ENCODE data around the gene SLC17A9. TPM values are rescaled to one million over a fixed set of nuclear protein-coding genes. Genes with fewer than 3 reads are reported as not detected.
A peak's percentile ranks its signal among the peaks of the same experiment; 100 is the strongest.

Gene SLC17A9
- total and polyA plus RNA-seq, 2 of the 8 experiments (the other 6 are each of a cell fraction or from before 2014, with no cell fraction given): 23.5 to 35.2 TPM

DNA sequence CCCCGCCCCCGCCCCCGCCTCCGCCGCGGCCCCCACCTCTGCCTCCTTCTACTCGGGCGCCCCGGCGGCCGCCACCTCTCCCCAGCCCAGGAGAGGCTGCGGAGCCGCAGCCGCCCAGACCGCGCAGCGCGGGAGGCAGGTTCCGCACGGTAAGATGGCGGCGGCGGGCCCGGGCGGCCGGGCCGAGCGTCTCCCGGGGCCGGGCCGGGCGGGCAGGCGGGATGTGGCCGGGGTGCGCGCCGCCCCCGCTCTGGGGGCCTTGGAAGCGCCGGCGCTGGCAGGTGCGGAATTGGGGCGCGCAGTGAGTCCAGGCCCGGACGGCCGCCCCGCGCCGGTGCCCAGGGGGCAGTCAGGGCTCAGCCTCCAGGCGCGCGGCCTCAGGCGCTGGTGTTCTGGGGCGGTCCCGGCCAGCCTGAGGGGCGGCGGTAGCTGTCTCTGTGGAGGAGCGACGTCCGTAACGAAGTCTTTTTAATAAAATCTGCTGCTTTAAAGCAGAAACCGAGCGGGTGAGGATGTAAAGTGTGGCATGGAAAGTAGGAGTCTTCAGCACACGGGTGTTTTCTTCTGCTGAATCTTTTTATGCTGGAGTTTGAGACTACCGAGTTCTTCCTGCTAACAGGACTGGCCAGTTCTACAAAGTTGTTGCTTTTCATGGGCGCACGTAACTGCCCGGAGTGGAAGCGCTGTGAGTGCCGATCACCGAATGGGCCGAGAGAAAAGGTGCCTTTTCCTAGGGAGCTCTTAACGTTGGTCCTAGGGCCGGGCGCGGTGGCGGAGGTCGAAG is 14.2 kb upstream of the SLC17A9 start, which contains the start of gene GID8:
GID8 (plus strand) TSS at position 43 of the 784 bp plus-strand sequence. CDS start 3,356 bp downstream, outside the sequence.
- H2BK120ac ChIP-seq (replicated peaks; ENCODE audit: low read depth, low read length): no peak within 1 kb of the TSS
- H3K9me3 ChIP-seq (ENCODE audit: insufficient read depth in 2 of 2, low read depth in 1 of 2, low read length in 1 of 2): no peaks in the 10 kb centered on the region
- H2BK20ac ChIP-seq (ENCODE audit: low read length): no peak within 1 kb of the TSS
- 2% methylated on average over 59 of the region's 79 CpGs; no CpG with 5 or more reads in 1 of the 2 experiments for WGBS, 2 experiments (ENCODE audit: extremely low coverage in 1 of 2, insufficient coverage in 1 of 2, insufficient read length in 1 of 2, insufficient replicate concordance in 2 of 2, low coverage in 1 of 2, low lambda C conversion rate in 2 of 2, missing lambda C conversion rate in 1 of 2)
- peaks cover 4% of the 10 kb centered on the region for H3K79me1 ChIP-seq (ENCODE audit: low read depth, low read length)
- DNase-seq (ENCODE audit: low read depth in 1 of 2, low spot score in 2 of 2): no peak
- H3K27me3 ChIP-seq (replicated peaks in 1 of 4; ENCODE audit: control insufficient read depth in 3 of 4, extremely low read depth in 1 of 4, insufficient read depth in 3 of 4, low read length in 3 of 4): no peaks in the 10 kb centered on the region
- H3K4me3 ChIP-seq (ENCODE audit: extremely low read depth in 1 of 4, insufficient read depth in 2 of 4, low read depth in 3 of 4, low read length in 4 of 4): peak within 1 kb of the TSS; percentile 89 to 98 (median 94)
- peaks cover 9 to 39% (median 14%) of the 10 kb centered on the region in 4 experiments for H3K36me3 ChIP-seq (ENCODE audit: control insufficient read depth in 2 of 4, insufficient read depth in 4 of 4, low read length in 3 of 4)
- H3K4me1 ChIP-seq (replicated peaks in 1 of 4; ENCODE audit: control insufficient read depth in 3 of 4, insufficient read depth in 4 of 4, low read length in 3 of 4): peaks cover 3 to 21% (median 11%) of the 10 kb centered on the region in 4 experiments
- H4K91ac ChIP-seq (replicated peaks; ENCODE audit: insufficient read length, low read length): peak within 1 kb of the TSS; percentile 99
- peaks cover 14% of the 10 kb centered on the region for H3K23me2 ChIP-seq (ENCODE audit: low read depth, low read length)
- peak within 1 kb of the TSS; percentile 99 for H3K4ac ChIP-seq (replicated peaks; ENCODE audit: insufficient read length, low read depth, low read length)
- peak within 1 kb of the TSS; percentile 95 for H3K27ac ChIP-seq (ENCODE audit: low read depth, low read length)
- H4K5ac ChIP-seq (ENCODE audit: insufficient read length, low read depth, low read length): peak within 1 kb of the TSS; percentile 98
- peaks cover 69 to 92% of the 10 kb centered on the region in 2 experiments for H3K79me2 ChIP-seq (ENCODE audit: control insufficient read depth in 1 of 2, insufficient read depth in 2 of 2, low read length in 2 of 2)
- peak within 1 kb of the TSS; percentile 92 for H3K56ac ChIP-seq (replicated peaks; ENCODE audit: insufficient read length, low read depth, low read length)
- H3K9ac ChIP-seq (replicated peaks in 1 of 4; ENCODE audit: extremely low read depth in 1 of 4, low read depth in 3 of 4, low read length in 3 of 4): peak within 1 kb of the TSS; percentile 96 to 99 (median 98)
- H3K4me2 ChIP-seq (ENCODE audit: insufficient read depth in 1 of 2, low read depth in 2 of 2, low read length in 2 of 2): peak within 1 kb of the TSS; percentile 85 to 86
- H3K23ac ChIP-seq (ENCODE audit: insufficient read length): no peak within 1 kb of the TSS
- peak within 1 kb of the TSS; percentile 91; the same call in 1 of the 2 replicates for H2AK5ac ChIP-seq (ENCODE audit: low read depth, low read length)
- H4K20me1 ChIP-seq (replicated peaks in 1 of 2; ENCODE audit: control insufficient read depth in 1 of 2, insufficient read depth in 2 of 2, low read length in 2 of 2): peaks cover 30 to 32% of the 10 kb centered on the region in 2 experiments
- no peak within 1 kb of the TSS for H2AFZ ChIP-seq (ENCODE audit: low read length)
- FAIRE-seq: no peak
- POLR2A ChIA-PET (ENCODE audit: partially characterized antibody): interaction anchor here (0.6 to 19.4 kb wide), 24 partner anchors 10 to 149 kb away, joined by 3 to 363 read pairs (median 5); partner anchors contain the start of genes BHLHE23, DIDO1, SLC17A9 and TCFL5
- H2BK5ac ChIP-seq (ENCODE audit: low read depth, low read length): peak within 1 kb of the TSS; percentile 99
- H3K18ac ChIP-seq (ENCODE audit: extremely low read depth, low read length): peak within 1 kb of the TSS; percentile 88
- no peak within 1 kb of the TSS for H2BK15ac ChIP-seq (ENCODE audit: low read length)
- H3K14ac ChIP-seq (ENCODE audit: insufficient read length): peak within 1 kb of the TSS; percentile 40
- H4K8ac ChIP-seq (ENCODE audit: extremely low read depth, insufficient read depth, low read length): peak within 1 kb of the TSS; percentile 100
- CTCF ChIA-PET (ENCODE audit: partially characterized antibody): interaction anchor here (1.1 to 3.3 kb wide), 5 partner anchors 11 to 39 kb away, joined by 3 to 22 read pairs (median 6); partner anchors contain the start of gene DIDO1
- H2BK12ac ChIP-seq (ENCODE audit: low read depth, low read length): peak within 1 kb of the TSS; percentile 95
- TF ChIP-seq PHF8 (conservative IDR thresholded peaks at IDR 0.05; ENCODE audit: low read depth, low read length): no peak; the same call in 1 of the 2 replicates
- no peak for TF ChIP-seq KDM4A (IDR thresholded peaks at IDR 0.05; ENCODE audit: low read depth, low read length, severe bottlenecking)
- TF ChIP-seq BRCA1 (IDR thresholded peaks at IDR 0.05; ENCODE audit: low read depth, low read length): no peak
- no peak for TF ChIP-seq SAP30 (IDR thresholded peaks at IDR 0.05; ENCODE audit: insufficient read depth, insufficient replicate concordance, low read length)
- no peak for TF ChIP-seq RNF2 (IDR thresholded peaks at IDR 0.05; ENCODE audit: borderline replicate concordance, low read depth, low read length, missing control alignments, poor library complexity, severe bottlenecking)
- no peak for TF ChIP-seq JUN (IDR thresholded peaks at IDR 0.05; ENCODE audit: low read depth, low read length)
- no peak for TF ChIP-seq CHD2 (IDR thresholded peaks at IDR 0.05; ENCODE audit: low read length)
- TF ChIP-seq BACH1 (IDR thresholded peaks at IDR 0.05; ENCODE audit: low read length): no peak
- TF ChIP-seq RFX5 (IDR thresholded peaks at IDR 0.05; ENCODE audit: borderline replicate concordance, low read depth, low read length): no peak
- no peak for TF ChIP-seq NANOG (IDR thresholded peaks at IDR 0.05; ENCODE audit: insufficient read depth, low read depth, low read length, poor library complexity, severe bottlenecking)
- no peak for TF ChIP-seq KDM5A (IDR thresholded peaks at IDR 0.05; ENCODE audit: low read length)

All from H1 (cell line).